Measurements from ENCODE around the gene YEATS2.
A peak's percentile ranks its signal among the peaks of the same experiment; 100 is the strongest.

YEATS2 gene

DNA sequence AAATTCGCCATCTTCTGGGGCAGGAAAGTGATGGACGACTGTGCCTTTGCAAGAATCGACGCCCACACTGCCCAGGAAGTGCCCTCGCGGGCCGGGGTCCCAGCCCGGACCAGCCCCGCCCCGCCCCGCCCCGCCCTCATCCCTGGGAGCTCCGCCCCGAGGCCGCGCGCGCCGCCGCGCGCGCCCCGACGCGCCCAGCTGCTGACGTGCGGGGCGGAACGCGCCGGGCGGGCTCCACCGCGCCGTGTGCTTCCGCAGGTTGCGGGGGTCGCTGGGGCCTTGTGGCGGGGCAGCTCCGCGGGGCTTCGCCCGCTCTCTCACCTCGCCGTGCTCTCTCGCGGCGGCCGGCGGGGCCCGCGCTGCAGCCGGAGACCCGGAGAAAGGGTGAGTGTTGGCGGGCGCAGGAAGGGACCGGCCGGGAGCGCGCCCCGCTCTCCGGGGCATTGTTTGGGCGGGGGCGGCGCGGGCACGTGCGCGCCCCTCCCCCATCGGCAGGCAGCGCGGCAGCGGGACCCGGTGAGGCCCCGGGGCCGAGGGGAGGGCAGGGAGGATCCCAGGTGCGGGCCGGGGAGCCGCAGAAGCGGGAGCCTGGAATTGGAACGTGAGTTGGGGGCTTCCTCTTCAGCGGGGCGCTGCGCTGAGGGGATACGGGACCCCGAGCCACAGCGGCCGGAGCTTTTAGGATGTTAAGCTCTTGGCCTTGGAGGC, at the start of gene YEATS2:
TSS of gene YEATS2 (plus strand) at position 188 of the 708 bp plus-strand sequence. CDS start 17,366 bp downstream, outside the sequence.
- TF ChIP-seq, protein P1, sequence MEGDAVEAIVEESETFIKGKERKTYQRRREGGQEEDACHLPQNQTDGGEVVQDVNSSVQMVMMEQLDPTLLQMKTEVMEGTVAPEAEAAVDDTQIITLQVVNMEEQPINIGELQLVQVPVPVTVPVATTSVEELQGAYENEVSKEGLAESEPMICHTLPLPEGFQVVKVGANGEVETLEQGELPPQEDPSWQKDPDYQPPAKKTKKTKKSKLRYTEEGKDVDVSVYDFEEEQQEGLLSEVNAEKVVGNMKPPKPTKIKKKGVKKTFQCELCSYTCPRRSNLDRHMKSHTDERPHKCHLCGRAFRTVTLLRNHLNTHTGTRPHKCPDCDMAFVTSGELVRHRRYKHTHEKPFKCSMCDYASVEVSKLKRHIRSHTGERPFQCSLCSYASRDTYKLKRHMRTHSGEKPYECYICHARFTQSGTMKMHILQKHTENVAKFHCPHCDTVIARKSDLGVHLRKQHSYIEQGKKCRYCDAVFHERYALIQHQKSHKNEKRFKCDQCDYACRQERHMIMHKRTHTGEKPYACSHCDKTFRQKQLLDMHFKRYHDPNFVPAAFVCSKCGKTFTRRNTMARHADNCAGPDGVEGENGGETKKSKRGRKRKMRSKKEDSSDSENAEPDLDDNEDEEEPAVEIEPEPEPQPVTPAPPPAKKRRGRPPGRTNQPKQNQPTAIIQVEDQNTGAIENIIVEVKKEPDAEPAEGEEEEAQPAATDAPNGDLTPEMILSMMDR (IDR thresholded peaks at IDR 0.05): no peak
- Histone ChIP-seq H3K9me3 (no peaks in the 10 kb centered on the region), H3K27ac (peak within 1 kb of the TSS; percentile 84 to 93), H3K4me1 (peaks cover 0 to 27% (median 6%) of the 10 kb centered on the region in 4 donors), H3K4me3 (peak within 1 kb of the TSS; percentile 83 to 98), H3K36me3 (peaks cover 0 to 6% (median 0%) of the 10 kb centered on the region in 3 donors), H3K27me3 (no peaks in the 10 kb centered on the region)
- intact Hi-C loops (cut with DNase I; ENCODE audit: low total_unique reads): loop anchor here (5.0 kb wide), 1 partner anchor 60 kb away; the partner anchor contains the start of gene KLHL24
- peak; percentile 35 to 74 for DNase-seq

DNA sequence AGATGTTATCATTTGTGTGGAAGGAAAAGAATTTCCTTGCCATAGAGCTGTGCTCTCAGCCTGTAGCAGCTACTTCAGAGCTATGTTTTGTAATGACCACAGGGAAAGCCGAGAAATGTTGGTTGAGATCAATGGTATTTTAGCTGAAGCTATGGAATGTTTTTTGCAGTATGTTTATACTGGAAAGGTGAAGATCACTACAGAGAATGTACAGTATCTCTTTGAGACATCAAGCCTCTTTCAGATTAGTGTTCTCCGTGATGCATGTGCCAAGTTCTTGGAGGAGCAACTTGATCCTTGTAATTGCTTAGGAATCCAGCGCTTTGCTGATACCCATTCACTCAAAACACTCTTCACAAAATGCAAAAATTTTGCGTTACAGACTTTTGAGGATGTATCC, 47.0 kb upstream of the YEATS2 start:
- intact Hi-C loops (cut with DNase I; ENCODE audit: low total_unique reads): no loop called here

DNA sequence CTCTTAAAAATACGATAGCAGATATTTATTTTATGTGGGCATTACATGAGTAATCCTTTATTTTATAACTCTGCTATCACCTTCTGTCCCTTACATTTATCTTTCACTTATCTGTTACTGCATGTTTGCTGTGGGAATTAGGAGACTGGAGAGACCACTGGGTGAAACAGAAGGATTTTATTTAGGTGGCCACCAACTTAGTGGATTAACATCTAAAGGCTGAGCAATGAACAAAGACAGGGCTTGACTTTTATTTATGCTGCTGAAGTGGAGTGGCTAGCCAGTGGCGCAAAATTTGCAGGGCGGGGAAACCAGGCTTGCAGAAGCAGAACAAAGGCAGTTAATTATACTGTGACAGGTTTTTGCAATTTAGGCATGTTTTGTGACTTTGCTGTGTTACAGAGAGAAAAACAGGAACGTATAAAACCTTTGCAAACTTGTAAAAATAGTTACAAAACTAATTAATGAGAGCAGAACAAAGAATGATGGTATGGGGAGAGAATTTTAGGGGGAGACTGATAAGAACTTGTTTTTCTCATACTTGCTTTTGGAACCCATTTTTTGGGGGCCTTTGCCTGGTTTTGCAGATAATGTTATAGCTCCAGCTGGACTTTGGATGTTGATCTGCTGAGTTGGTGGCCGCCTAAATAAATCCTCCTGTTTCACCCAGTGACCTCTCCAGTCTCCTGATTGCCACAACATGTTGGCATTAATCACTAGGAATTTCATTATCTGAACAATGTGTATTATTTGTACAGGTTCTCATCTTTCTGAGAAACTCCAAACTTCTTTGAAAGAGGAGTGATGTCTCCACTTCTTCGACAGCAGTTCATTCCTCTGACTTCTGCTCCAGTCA, 44.2 kb upstream of the YEATS2 start:
- H3K9me3 ChIP-seq: peaks cover 0 to 26% (median 21%) of the 10 kb centered on the region in 3 donors
- TF ChIP-seq, protein P1 (IDR thresholded peaks at IDR 0.05): no peak
- peaks cover 61 to 62% (median 61%) of the 10 kb centered on the region in 3 donors for H3K36me3 ChIP-seq
- no peaks in the 10 kb centered on the region for H3K27me3 ChIP-seq
- intact Hi-C loops (cut with DNase I; ENCODE audit: low total_unique reads): no loop called here
- H3K27ac ChIP-seq: no peak overlapping the region
- H3K4me3 ChIP-seq: no peak overlapping the region
- no peaks in the 10 kb centered on the region for H3K4me1 ChIP-seq
- DNase-seq: no peak

More for the DNA sequence above, 47.0 kb upstream of the YEATS2 start:
- DNase-seq: no peak
- Histone ChIP-seq H3K36me3 (peaks cover 61 to 75% (median 66%) of the 10 kb centered on the region in 3 donors), H3K9me3 (peaks cover 0 to 26% (median 21%) of the 10 kb centered on the region in 3 donors), H3K27me3 (no peaks in the 10 kb centered on the region), H3K4me3 (no peak overlapping the region), H3K4me1 (peaks cover 0 to 5% (median 0%) of the 10 kb centered on the region in 4 donors), H3K27ac (no peak overlapping the region)
- TF ChIP-seq, protein P1 (IDR thresholded peaks at IDR 0.05): no peak

DNA sequence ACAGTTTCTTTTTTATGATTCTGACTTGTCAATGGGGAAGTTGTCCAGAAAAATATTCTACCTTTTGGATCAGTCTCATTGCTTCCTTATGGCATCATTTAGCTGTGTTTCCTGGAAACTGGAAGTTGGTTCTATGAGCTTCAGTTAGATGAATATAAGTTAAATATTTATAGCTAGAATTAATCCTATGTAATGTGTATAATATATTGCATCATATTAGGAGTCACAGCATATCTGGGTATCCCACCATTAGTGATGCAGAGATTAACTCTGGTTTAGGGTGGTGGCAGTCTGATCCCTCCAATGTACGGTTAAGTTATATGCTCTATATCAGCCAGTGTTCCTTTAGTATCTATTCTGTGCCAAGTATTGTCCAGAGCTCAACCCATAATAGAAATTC, 42.9 kb upstream of the YEATS2 start:
- Histone ChIP-seq H3K27me3 (no peaks in the 10 kb centered on the region), H3K4me3 (no peak overlapping the region), H3K36me3 (peaks cover 62 to 75% (median 69%) of the 10 kb centered on the region in 3 donors), H3K4me1 (no peaks in the 10 kb centered on the region), H3K27ac (no peak overlapping the region), H3K9me3 (peaks cover 0 to 26% (median 21%) of the 10 kb centered on the region in 3 donors)
- TF ChIP-seq, protein P1 (IDR thresholded peaks at IDR 0.05): no peak
- intact Hi-C loops (cut with DNase I; ENCODE audit: low total_unique reads): no loop called here
- no peak for DNase-seq

DNA sequence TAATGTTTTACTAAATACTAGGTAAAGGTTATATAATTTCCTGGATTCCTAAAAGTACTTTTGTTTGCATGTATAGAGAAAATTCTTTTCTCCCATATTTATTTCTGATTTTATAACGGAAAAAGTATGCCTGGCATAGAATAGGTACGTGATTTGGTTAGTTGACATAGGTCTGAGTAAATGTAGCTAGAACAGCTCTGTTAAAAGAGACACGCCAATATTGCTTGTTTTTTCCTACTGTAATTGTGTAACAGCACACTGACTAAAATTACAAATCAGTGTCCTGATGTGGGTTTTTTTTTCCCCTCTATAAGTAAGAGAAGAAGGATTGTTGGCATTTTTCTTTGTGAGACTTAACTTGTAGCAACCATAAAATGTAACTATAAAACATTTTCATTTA, 35.5 kb upstream of the YEATS2 start:
- H3K27ac ChIP-seq: no peak overlapping the region
- intact Hi-C loops (cut with DNase I; ENCODE audit: low total_unique reads): no loop called here
- TF ChIP-seq, protein P1 (IDR thresholded peaks at IDR 0.05): no peak
- no peaks in the 10 kb centered on the region for H3K9me3 ChIP-seq
- peaks cover 49 to 51% (median 49%) of the 10 kb centered on the region in 3 donors for H3K36me3 ChIP-seq
- H3K4me1 ChIP-seq: peaks cover 0 to 30% (median 0%) of the 10 kb centered on the region in 4 donors
- no peak for DNase-seq
- H3K4me3 ChIP-seq: no peak overlapping the region
- H3K27me3 ChIP-seq: no peaks in the 10 kb centered on the region

All from tibial artery (tissue), 4 donors.